ENCODE measurements around the gene JADE2. TPM values are rescaled to one million over a fixed set of nuclear protein-coding genes. Genes with fewer than 3 reads are reported as not detected.

The JADE2 gene
- total RNA-seq, 4 donors from 2014 or later = 51.7 to 116 (median 76.6) TPM

GRCh38 chr5:134611515-134611914, 86.0 kb downstream of the JADE2 start:
- DNase-seq = no peak
- Histone ChIP-seq H3K36me3 (peaks cover 59 to 60% of the 10 kb centered on the region in 2 donors), H3K4me3 (replicated peaks in 1 of 3) (no peak overlapping the region), H3K27ac (no peak overlapping the region), H3K9me3 (no peaks in the 10 kb centered on the region), H3K27me3 (no peaks in the 10 kb centered on the region), H3K4me1 (no peaks in the 10 kb centered on the region)
- WGBS, 2 donors = 89 to 90% methylated on average over 4 of the region's 4 CpGs
- no peak for TF ChIP-seq CTCF (IDR thresholded peaks at IDR 0.05)
- no peak for TF ChIP-seq POLR2A (IDR thresholded peaks at IDR 0.05)
- intact Hi-C loops (cut with DNase I) = no loop called here

- Histone ChIP-seq H3K36me3 (peaks cover 52 to 59% of the 10 kb centered on the region in 2 donors), H3K27ac (no peak overlapping the region), H3K27me3 (no peaks in the 10 kb centered on the region), H3K4me1 (no peaks in the 10 kb centered on the region), H3K9me3 (no peaks in the 10 kb centered on the region), H3K4me3 (replicated peaks in 1 of 3) (no peak overlapping the region)
- DNase-seq = no peak
- no peak for TF ChIP-seq POLR2A (IDR thresholded peaks at IDR 0.05)
- TF ChIP-seq CTCF (IDR thresholded peaks at IDR 0.05) = no peak
- WGBS, 2 donors = 93 to 95% methylated on average over 5 of the region's 5 CpGs
- intact Hi-C loops (cut with DNase I) = no loop called here
Measured at GRCh38 chr5:134614450-134615085, 89.1 kb downstream of the JADE2 start.

GRCh38 chr5:134620634-134621033, 95.2 kb downstream of the JADE2 start:
- Histone ChIP-seq H3K9me3 (no peaks in the 10 kb centered on the region), H3K27ac (no peak overlapping the region), H3K36me3 (peaks cover 46 to 60% of the 10 kb centered on the region in 2 donors), H3K4me1 (no peaks in the 10 kb centered on the region), H3K27me3 (no peaks in the 10 kb centered on the region), H3K4me3 (replicated peaks in 1 of 3) (no peak overlapping the region)
- WGBS, 2 donors = 98 to 100% methylated on average over 2 of the region's 2 CpGs
- no peak for DNase-seq
- TF ChIP-seq CTCF (IDR thresholded peaks at IDR 0.05) (no peak), POLR2A (IDR thresholded peaks at IDR 0.05) (no peak)
- intact Hi-C loops (cut with DNase I) = no loop called here

- intact Hi-C loops (cut with DNase I) = no loop called here
- H3K27ac ChIP-seq = no peak overlapping the region
- 84 to 97% methylated on average over 1 of the region's 1 CpG for WGBS, 2 donors
- H3K4me1 ChIP-seq = peaks cover 0 to 5% of the 10 kb centered on the region in 2 donors
- H3K4me3 ChIP-seq (replicated peaks in 1 of 3) = no peak overlapping the region
- no peaks in the 10 kb centered on the region for H3K9me3 ChIP-seq
- DNase-seq = no peak
- peaks cover 6 to 18% of the 10 kb centered on the region in 2 donors for H3K36me3 ChIP-seq
- TF ChIP-seq POLR2A (IDR thresholded peaks at IDR 0.05) (no peak), CTCF (IDR thresholded peaks at IDR 0.05) (no peak)
- H3K27me3 ChIP-seq = no peaks in the 10 kb centered on the region
Measured at GRCh38 chr5:134625559-134625958, 100.1 kb downstream of the JADE2 start.

- intact Hi-C loops (cut with DNase I) = no loop called here
- DNase-seq = no peak
- no peak overlapping the region for H3K27ac ChIP-seq
- no peak overlapping the region for H3K4me3 ChIP-seq (replicated peaks in 1 of 3)
- no peaks in the 10 kb centered on the region for H3K27me3 ChIP-seq
- no peaks in the 10 kb centered on the region for H3K9me3 ChIP-seq
- H3K4me1 ChIP-seq = peaks cover 4 to 11% of the 10 kb centered on the region in 2 donors
- TF ChIP-seq CTCF (IDR thresholded peaks at IDR 0.05) (no peak), POLR2A (IDR thresholded peaks at IDR 0.05) (no peak)
- 74 to 84% methylated on average over 2 of the region's 2 CpGs for WGBS, 2 donors
- peaks cover 0 to 10% of the 10 kb centered on the region in 2 donors for H3K36me3 ChIP-seq
Measured at GRCh38 chr5:134626369-134627014, 101.0 kb downstream of the JADE2 start.
